ELR (cell line): ENCODE results near the gene SMARCA2.

Experiments used
- DNase-seq: peaks from one replicate; pipeline ENCODE4 v3.0.0-alpha.2; 2015; ENCODE audit warnings: low read depth

Gene SMARCA2

GRCh38 chr9:2173861-2174260 is 158.7 kb downstream of the SMARCA2 start:
- no peak for DNase-seq

- DNase-seq: no peak
These were observed 159.2 kb downstream of the SMARCA2 start for GRCh38 chr9:2174306-2174705.

GRCh38 chr9:2174911-2175310 is 159.8 kb downstream of the SMARCA2 start:
- DNase-seq: no peak

- DNase-seq: no peak
These were observed 162.0 kb downstream of the SMARCA2 start for GRCh38 chr9:2177121-2177520.

GRCh38 chr9:2178034-2178734 is 163.0 kb downstream of the SMARCA2 start:
- no peak for DNase-seq

- no peak for DNase-seq
These were observed 164.4 kb downstream of the SMARCA2 start for GRCh38 chr9:2179567-2179966.

GRCh38 chr9:2180154-2180553 is 165.0 kb downstream of the SMARCA2 start:
- DNase-seq: no peak

GRCh38 chr9:2180704-2181103 is 165.6 kb downstream of the SMARCA2 start:
- DNase-seq: peak; percentile 3

GRCh38 chr9:2181792-2182191 is 166.6 kb downstream of the SMARCA2 start:
- DNase-seq: peak; percentile 46

- DNase-seq: no peak
These were observed 175.9 kb downstream of the SMARCA2 start for GRCh38 chr9:2190939-2191608.

- DNase-seq: no peak
These were observed 176.4 kb downstream of the SMARCA2 start for GRCh38 chr9:2191609-2191972.

GRCh38 chr9:2192356-2192979 is 177.3 kb downstream of the SMARCA2 start:
- peak; percentile 15 for DNase-seq

GRCh38 chr9:2193552-2193951 is 178.4 kb downstream of the SMARCA2 start:
- no peak for DNase-seq

- no peak for DNase-seq
These were observed 180.1 kb downstream of the SMARCA2 start for GRCh38 chr9:2195211-2195610.

- no peak for DNase-seq
These were observed 181.6 kb downstream of the SMARCA2 start for GRCh38 chr9:2196757-2197156.

- no peak for DNase-seq
These were observed 183.9 kb downstream of the SMARCA2 start for GRCh38 chr9:2198956-2199635.

- DNase-seq: no peak
These were observed 185.1 kb downstream of the SMARCA2 start for GRCh38 chr9:2199999-2200796.

GRCh38 chr9:2208465-2208864 is 193.3 kb downstream of the SMARCA2 start:
- no peak for DNase-seq

- DNase-seq: no peak
These were observed 193.8 kb downstream of the SMARCA2 start for GRCh38 chr9:2208991-2209390.

GRCh38 chr9:2209400-2209799 is 194.3 kb downstream of the SMARCA2 start:
- DNase-seq: peak; percentile 19

GRCh38 chr9:2210201-2210600 is 195.1 kb downstream of the SMARCA2 start:
- DNase-seq: peak; percentile 40
